WI38 (cell line): ENCODE measurements around the gene DPAGT1.
A peak's percentile ranks its signal among the peaks of the same experiment; 100 is the strongest.

Experiments used
- H3K4me3 ChIP-seq: 2 replicates; pipeline ENCODE4 v1.5.1; 2011; ENCODE audit warnings: low read depth, mild to moderate bottlenecking, control low read depth, low read length
- TF ChIP-seq, protein P1 (sequence below): IDR thresholded peaks from 2 replicates; pipeline ENCODE4 v1.5.1; 2012; ENCODE audit warnings: low read depth, mild to moderate bottlenecking, control low read depth, low read length

DPAGT1 gene

DNA sequence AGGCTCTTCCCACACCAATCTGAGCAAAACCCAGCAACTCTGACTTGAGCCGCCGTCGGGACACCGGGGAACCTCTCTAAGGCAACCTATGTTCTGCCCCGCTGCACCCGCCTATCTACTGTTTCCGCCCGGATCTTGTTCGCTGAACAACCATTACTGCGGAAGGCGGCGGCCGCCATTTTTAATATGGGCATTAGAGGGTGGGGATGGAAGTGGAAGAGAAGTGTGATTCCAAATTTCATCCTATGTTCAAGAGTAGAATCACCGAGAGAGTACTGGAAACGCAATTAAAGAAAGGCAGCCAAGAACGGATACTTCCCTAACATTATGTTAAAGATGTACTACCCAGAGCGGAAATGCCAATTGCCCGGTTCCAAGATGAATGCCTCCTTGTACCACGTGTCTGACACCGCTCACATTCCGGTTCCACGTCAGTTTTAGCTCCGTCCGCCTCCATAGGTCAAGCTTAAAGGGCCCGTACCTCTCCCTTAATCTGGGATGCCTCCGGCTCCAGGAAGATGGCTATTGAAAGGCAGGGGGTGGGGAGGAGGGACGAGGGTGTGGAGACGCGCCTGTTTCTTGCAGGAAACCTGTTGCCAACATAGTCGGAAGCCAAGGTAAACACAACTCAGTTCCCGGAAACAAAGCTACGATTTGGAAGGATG, at the start of gene DPAGT1:
Gene DPAGT1 (minus strand): TSS at position 95 of the 665 bp plus-strand sequence. CDS start 198 bp downstream, outside the sequence.
- TF ChIP-seq, protein P1, sequence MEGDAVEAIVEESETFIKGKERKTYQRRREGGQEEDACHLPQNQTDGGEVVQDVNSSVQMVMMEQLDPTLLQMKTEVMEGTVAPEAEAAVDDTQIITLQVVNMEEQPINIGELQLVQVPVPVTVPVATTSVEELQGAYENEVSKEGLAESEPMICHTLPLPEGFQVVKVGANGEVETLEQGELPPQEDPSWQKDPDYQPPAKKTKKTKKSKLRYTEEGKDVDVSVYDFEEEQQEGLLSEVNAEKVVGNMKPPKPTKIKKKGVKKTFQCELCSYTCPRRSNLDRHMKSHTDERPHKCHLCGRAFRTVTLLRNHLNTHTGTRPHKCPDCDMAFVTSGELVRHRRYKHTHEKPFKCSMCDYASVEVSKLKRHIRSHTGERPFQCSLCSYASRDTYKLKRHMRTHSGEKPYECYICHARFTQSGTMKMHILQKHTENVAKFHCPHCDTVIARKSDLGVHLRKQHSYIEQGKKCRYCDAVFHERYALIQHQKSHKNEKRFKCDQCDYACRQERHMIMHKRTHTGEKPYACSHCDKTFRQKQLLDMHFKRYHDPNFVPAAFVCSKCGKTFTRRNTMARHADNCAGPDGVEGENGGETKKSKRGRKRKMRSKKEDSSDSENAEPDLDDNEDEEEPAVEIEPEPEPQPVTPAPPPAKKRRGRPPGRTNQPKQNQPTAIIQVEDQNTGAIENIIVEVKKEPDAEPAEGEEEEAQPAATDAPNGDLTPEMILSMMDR, result no peak
- peak within 1 kb of the TSS; percentile 92 for H3K4me3 ChIP-seq

DNA sequence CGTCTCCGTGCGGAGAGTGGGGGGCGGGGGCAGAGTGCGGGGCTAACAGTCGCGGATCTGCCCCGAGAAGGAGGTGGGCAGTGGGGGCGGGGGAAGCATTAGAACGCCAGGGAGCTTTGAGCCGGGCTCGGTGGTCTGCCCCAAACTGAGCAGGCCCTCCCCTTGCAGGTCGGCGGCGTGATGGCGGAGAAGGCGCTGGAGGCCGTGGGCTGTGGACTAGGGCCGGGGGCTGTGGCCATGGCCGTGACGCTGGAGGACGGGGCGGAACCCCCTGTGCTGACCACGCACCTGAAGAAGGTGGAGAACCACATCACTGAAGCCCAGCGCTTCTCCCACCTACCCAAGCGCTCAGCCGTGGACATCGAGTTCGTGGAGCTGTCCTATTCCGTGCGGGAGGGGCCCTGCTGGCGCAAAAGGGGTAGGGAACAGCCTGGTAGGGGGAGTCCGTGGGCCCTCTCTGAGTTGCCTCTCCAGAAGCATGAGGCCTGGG, 48.2 kb upstream of the DPAGT1 start:
- TF ChIP-seq, protein P1, result no peak
- peak overlapping the region; percentile 65; the same call in 1 of the 2 replicates for H3K4me3 ChIP-seq

DNA sequence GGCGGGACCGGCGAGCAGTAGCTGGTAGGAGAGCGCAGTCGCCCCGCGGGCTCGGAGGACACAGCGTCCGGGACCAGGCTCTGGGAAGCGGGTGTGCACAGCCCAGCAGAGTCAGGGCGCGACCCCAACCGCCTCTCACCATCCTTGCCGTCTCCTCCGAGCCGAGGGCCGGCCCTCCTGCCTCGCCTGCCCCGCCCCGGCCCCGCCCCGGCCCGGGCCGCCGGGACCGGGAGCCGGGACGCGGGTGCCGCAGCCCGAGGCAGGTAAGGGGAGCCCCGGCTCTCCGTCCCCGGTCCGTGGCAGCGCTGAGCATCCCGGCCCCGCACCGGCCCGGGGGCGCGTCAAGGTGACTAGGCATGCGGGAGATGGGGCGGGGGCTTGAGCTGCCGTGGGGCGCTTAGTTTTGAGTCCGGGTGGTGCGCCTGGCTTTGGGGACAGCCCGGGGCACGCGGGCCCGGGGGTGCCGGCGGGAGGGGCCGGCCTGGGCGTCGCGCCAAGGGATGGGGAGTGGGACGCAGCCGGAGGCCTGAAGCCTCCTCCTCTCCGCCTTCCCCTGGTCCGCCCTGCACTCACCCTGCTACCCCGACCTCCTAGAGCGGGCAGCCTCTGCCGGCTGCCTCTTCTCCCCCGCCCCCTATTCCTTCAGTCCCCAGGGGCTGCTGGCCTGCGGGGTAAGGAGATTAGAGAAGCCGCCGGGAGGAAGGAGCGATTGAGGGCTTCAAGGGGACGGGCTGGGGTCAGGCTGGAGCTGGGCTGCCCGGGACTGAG, 47.5 kb upstream of the DPAGT1 start, which contains the start of gene ABCG4:
Gene ABCG4 (plus strand): TSS at position 35 of the 768 bp plus-strand sequence. CDS start 914 bp downstream, outside the sequence.
- H3K4me3 ChIP-seq, result peak within 1 kb of the TSS; percentile 65
- TF ChIP-seq, protein P1, result no peak

DNA sequence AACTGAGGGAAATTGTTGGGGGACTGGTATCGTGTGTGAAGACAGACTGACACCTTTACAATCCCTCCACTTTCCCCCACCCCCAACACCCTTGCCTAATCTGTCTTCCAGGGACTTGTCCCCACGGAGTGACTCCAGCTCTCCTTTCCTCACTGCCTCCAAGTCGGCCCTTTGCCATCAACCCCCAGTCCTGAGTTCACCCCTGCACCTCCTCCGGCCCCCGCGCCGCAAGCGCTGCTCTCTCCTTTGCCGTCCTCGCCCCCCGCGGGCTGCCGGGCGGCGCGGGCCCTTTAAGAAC, 47.0 kb upstream of the DPAGT1 start:
- TF ChIP-seq, protein P1, result no peak
- H3K4me3 ChIP-seq, result peak overlapping the region; percentile 65

DNA sequence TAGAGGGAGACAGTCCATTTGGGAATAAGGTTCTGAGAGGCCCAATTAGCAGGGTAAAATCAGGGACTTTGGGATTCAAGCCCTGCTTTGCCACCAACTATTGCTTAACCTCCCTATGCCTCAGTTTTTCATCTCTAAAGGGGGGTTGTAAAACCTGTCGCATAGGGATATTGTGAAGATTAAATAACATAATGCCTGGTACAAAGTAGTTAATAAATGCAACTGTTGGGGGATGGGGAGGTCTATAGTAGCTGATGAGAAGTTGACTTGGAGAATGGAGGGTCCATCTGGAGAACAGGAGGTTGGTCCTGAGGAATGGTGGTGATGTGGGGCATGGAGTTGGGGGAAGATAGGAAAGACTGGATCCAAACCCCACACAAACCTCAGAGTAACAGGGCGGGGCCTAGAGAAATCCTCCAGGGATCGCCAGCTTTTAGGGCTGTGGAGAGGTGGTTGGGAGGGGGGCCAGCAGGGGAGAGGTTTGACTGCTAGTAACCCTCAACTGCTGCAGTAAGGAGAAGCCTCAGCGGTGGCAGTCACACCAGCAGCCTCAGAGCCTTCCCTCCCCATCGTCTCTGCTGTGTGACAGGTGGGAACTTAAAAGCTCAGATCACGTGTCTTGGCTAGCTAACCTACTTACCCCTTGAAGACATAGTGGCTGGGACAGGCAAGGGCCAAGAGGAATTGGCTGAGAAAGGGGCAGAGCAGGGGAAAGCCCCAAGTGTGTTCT, 46.1 kb upstream of the DPAGT1 start:
- TF ChIP-seq, protein P1, result no peak
- H3K4me3 ChIP-seq, result no peak overlapping the region

DNA sequence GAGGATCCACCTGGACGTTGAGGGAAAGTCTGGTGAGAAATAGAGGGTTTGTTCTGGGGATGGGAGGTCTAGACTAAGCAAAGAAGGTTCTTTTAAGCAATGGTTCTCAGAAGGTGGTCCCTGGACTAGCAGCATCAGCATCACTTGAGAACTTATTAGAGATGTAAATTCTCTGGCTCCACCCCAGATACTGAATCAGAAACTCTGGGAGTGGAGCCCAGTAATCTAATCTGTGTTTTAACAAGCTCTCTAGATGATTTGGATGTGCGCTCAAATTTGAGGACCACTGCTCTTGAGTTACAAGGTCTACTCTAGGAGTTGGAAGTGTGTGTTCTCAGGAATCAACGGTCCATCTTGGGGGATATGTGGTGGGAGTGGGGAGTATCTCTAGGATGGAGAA, 43.9 kb upstream of the DPAGT1 start:
- H3K4me3 ChIP-seq, result no peak overlapping the region
- TF ChIP-seq, protein P1, result no peak
